Ovary (tissue), 3 donors: ENCODE results near the gene FANCI.

Source experiments
- CTCF ChIP-seq, 3 donors: fragments of 450-650 bp in 2 of 3; fragments of 200-600 bp in 1 of 3; IDR thresholded peaks; one replicate each; pipeline versions ENCODE4 v1.5.1 to v1.8.0; 2016 to 2022; ENCODE audit warnings: antibody characterized with exemption in 3 of 3, mild to moderate bottlenecking in 1 of 3
- POLR2A ChIP-seq: fragments of 450-650 bp; IDR thresholded peaks from one replicate; pipeline ENCODE4 v1.6.1; 2017; ENCODE audit warnings: antibody characterized with exemption, mild to moderate bottlenecking, moderate library complexity
- donor health status: DM: no; HTN: no; CAD: no.

- TF ChIP-seq CTCF (IDR thresholded peaks at IDR 0.05) (no peak), POLR2A (no peak)
These were observed 121.1 kb downstream of the FANCI start for GRCh38 chr15:89364741-89365450.
